ENCODE results near the gene ZNFX1.

The ZNFX1 gene

GRCh38 chr20:49247169-49247723, 30.6 kb downstream of the ZNFX1 start:
- no peaks in the 10 kb centered on the region; the same call in 1 of the 2 replicates for H4K20me1 ChIP-seq (ENCODE audit: insufficient read depth, low read length)
- peaks cover 64% of the 10 kb centered on the region for H3K36me3 ChIP-seq (replicated peaks; ENCODE audit: low read depth, low read length)
- H3K4me1 ChIP-seq (ENCODE audit: low read length), result no peaks in the 10 kb centered on the region
- H3K79me2 ChIP-seq (ENCODE audit: low read length), result no peaks in the 10 kb centered on the region
- no peak overlapping the region for H3K4me3 ChIP-seq (ENCODE audit: low read length)
- no peak overlapping the region for H3K4me2 ChIP-seq (ENCODE audit: low read length)
- no peak overlapping the region for H3K27ac ChIP-seq (ENCODE audit: low read length)
- H3K9ac ChIP-seq (ENCODE audit: low read length), result no peak overlapping the region
- no peaks in the 10 kb centered on the region for H3K27me3 ChIP-seq (ENCODE audit: low read depth, low read length)
- no peak overlapping the region for H2AFZ ChIP-seq (ENCODE audit: low read depth, low read length)
- no peak for TF ChIP-seq CTCF (IDR thresholded peaks at IDR 0.05; ENCODE audit: low read depth, low read length)
- H3K9me3 ChIP-seq (ENCODE audit: insufficient read depth, low read length), result no peaks in the 10 kb centered on the region

- Histone ChIP-seq H3K4me3 (ENCODE audit: low read length) (no peak overlapping the region), H3K9ac (ENCODE audit: low read length) (no peak overlapping the region), H3K79me2 (ENCODE audit: low read length) (no peaks in the 10 kb centered on the region), H3K27ac (ENCODE audit: low read length) (no peak overlapping the region), H3K27me3 (ENCODE audit: low read depth, low read length) (no peaks in the 10 kb centered on the region), H3K9me3 (ENCODE audit: insufficient read depth, low read length) (no peaks in the 10 kb centered on the region), H3K4me1 (ENCODE audit: low read length) (no peaks in the 10 kb centered on the region), H3K36me3 (replicated peaks; ENCODE audit: low read depth, low read length) (peaks cover 66% of the 10 kb centered on the region), H2AFZ (ENCODE audit: low read depth, low read length) (no peak overlapping the region), H3K4me2 (ENCODE audit: low read length) (no peak overlapping the region), H4K20me1 (ENCODE audit: insufficient read depth, low read length) (no peaks in the 10 kb centered on the region; the same call in 1 of the 2 replicates)
- TF ChIP-seq CTCF (IDR thresholded peaks at IDR 0.05; ENCODE audit: low read depth, low read length) (peak; percentile 76), EZH2phosphoT487 (IDR thresholded peaks at IDR 0.05; ENCODE audit: low read depth) (no peak)
These were observed 31.7 kb downstream of the ZNFX1 start for GRCh38 chr20:49245921-49246740.

- Histone ChIP-seq H3K4me2 (ENCODE audit: low read length) (no peak overlapping the region), H2AFZ (ENCODE audit: low read depth, low read length) (no peak overlapping the region), H3K9me3 (ENCODE audit: insufficient read depth, low read length) (no peaks in the 10 kb centered on the region), H3K4me3 (ENCODE audit: low read length) (no peak overlapping the region), H3K27ac (ENCODE audit: low read length) (no peak overlapping the region), H4K20me1 (ENCODE audit: insufficient read depth, low read length) (no peaks in the 10 kb centered on the region), H3K36me3 (replicated peaks; ENCODE audit: low read depth, low read length) (peaks cover 67% of the 10 kb centered on the region), H3K27me3 (ENCODE audit: low read depth, low read length) (no peaks in the 10 kb centered on the region), H3K4me1 (ENCODE audit: low read length) (no peaks in the 10 kb centered on the region), H3K9ac (ENCODE audit: low read length) (no peak overlapping the region), H3K79me2 (ENCODE audit: low read length) (no peaks in the 10 kb centered on the region)
- no peak for TF ChIP-seq EZH2phosphoT487 (IDR thresholded peaks at IDR 0.05; ENCODE audit: low read depth)
- no peak for TF ChIP-seq CTCF (IDR thresholded peaks at IDR 0.05; ENCODE audit: low read depth, low read length)
These were observed 40.3 kb downstream of the ZNFX1 start for GRCh38 chr20:49237531-49237930.

- no peak overlapping the region for H2AFZ ChIP-seq (ENCODE audit: low read depth, low read length)
- peaks cover 2% of the 10 kb centered on the region; the same call in 1 of the 2 replicates for H3K79me2 ChIP-seq (ENCODE audit: low read length)
- H3K9ac ChIP-seq (ENCODE audit: low read length), result no peak overlapping the region
- H3K27ac ChIP-seq (ENCODE audit: low read length), result no peak overlapping the region
- H3K4me1 ChIP-seq (ENCODE audit: low read length), result peaks cover 3% of the 10 kb centered on the region
- H3K36me3 ChIP-seq (replicated peaks; ENCODE audit: low read depth, low read length), result peaks cover 67% of the 10 kb centered on the region
- H3K4me2 ChIP-seq (ENCODE audit: low read length), result no peak overlapping the region
- no peak overlapping the region for H3K4me3 ChIP-seq (ENCODE audit: low read length)
- TF ChIP-seq CTCF (IDR thresholded peaks at IDR 0.05; ENCODE audit: low read depth, low read length) (no peak), EZH2phosphoT487 (IDR thresholded peaks at IDR 0.05; ENCODE audit: low read depth) (no peak)
- H4K20me1 ChIP-seq (ENCODE audit: insufficient read depth, low read length), result no peaks in the 10 kb centered on the region
- H3K9me3 ChIP-seq (ENCODE audit: insufficient read depth, low read length), result no peaks in the 10 kb centered on the region
- H3K27me3 ChIP-seq (ENCODE audit: low read depth, low read length), result no peaks in the 10 kb centered on the region
These were observed 41.6 kb downstream of the ZNFX1 start for GRCh38 chr20:49236301-49236700.
